GM18502 (cell line): Measurements from ENCODE around the gene RCL1.

Experiments used
- ATAC-seq: cut with Tn5 transposase; IDR thresholded peaks from one replicate; pipeline ENCODE4 v1.9.1; 2021; ENCODE audit warnings: mild to moderate bottlenecking; ENCODE audit not compliant: unreplicated experiment, poor library complexity

Gene RCL1

DNA sequence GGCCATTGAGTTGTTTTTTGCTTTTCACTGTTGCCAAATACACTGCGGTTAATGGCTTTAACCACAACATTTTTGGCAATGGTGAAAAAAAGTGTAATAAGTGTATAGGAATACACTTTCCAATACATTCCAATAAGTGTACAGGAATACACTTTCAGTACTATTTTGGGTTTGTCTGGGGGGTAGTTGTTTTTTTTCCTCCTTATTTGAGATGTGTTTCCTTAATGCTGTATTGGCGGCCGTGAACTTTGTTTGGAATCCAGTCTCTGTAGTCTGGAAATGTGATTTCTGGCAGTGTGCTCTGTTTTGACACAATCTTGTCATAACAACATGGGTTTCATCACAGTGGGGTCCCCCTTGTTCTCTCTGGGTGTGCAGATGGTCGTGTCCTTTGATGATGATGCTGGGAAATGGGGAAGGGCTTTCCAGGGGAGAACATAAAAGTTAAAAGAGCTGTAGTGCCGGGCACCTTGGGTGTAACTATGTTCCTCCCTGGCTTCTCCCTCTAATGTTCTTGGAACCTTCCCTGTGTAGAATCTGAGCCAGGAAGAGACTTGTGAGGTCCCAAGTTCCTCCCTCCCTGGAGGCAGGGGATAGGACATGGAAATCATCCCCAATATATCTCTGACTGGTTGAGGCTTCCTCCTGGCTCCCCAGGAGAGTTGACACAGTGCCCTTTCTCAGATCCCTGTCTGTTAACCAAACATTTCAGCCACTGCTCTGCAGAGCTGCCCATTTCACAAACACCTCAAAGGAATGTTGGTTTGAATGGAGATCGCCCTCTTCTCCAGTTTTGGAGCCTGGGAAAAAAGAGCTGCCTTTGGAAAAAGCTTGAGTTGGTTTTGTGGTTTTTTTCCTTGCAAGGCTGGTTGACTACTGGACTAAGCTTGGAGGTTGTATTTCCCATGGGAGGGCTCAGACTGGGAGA, 44.8 kb downstream of the RCL1 start:
- ATAC-seq, result no peak

DNA sequence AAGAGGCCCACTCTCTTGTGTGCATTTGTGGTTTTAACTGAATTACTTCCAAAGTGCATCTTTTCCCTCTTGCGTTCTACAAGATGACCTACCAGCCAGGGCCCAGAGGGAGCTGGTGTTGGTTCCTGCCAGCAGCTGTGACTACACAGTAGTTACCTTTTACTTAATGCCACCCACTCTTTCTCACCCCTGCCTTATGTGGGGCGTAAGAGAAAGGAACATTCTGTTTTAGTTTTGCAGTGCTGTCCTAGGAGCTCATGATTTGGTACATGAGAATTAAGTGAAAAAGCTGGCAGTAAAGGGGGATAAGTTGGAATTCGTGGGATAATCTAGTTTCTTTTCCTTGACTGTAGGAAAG, 45.4 kb downstream of the RCL1 start:
- ATAC-seq, result no peak

DNA sequence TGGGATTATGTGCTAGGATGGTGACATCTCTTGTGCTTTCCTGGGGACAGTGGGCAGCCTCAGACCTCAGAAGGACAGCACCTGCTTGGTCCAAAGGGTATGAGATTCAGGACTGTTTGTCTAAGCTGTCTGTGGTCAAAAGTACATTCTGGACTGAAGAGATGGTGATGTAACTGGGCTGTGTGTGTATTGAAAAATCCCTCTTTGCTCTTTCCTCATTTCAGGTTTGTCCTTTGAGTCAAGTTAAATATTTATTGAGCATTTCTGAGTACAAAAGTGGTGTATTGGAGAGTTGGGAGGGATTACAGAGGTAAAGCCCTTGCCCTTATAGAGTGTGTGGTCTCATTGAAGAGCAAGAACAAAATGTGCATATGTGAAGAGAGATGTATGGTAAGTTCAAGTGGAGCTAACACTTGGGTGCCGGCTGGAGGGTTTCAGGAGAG, 46.7 kb downstream of the RCL1 start:
- ATAC-seq, result no peak

GRCh38 chr9:4840018-4840417, 47.3 kb downstream of the RCL1 start:
- ATAC-seq, result no peak

GRCh38 chr9:4842213-4842612, 49.5 kb downstream of the RCL1 start:
- ATAC-seq, result no peak

- ATAC-seq, result no peak
Measured at GRCh38 chr9:4842734-4843133, 50.0 kb downstream of the RCL1 start.

DNA sequence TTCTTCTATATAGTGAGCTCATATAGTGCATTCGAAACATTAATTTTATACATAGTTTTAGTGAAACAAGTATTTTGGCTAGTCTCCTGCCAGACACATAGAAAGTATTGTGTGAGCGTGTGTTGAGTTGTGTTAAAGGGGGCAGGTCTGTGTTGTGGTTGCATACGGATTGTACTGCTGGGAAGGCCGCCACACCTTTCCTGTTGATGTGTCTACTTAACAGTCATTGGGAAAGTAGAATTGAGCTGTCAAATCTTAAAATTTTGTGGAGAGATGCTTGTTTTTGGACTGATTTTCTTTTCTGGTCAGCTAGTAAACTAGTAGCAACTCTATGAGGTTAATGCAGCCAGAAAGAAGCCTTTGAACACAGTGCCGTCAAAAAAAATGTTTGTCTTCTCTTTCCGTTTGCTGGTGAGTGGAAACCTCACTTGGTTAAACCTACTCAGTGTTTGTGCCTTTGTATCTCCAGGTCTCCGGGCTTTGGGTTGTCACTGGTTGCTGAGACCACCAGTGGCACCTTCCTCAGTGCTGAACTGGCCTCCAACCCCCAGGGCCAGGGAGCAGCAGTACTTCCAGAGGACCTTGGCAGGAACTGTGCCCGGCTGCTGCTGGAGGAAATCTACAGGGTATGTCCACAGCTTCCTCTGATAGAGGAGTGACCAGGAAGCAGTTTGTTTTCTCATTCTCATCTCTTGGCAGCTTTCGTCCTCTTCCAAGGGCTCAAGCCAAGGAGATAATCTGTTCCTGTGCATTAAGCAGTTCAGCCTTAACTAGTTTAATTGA, 51.5 kb downstream of the RCL1 start:
- ATAC-seq, result no peak

- ATAC-seq, result no peak
Measured at GRCh38 chr9:4849369-4849768, 56.6 kb downstream of the RCL1 start.

GRCh38 chr9:4850603-4851310, 58.0 kb downstream of the RCL1 start:
- no peak for ATAC-seq

DNA sequence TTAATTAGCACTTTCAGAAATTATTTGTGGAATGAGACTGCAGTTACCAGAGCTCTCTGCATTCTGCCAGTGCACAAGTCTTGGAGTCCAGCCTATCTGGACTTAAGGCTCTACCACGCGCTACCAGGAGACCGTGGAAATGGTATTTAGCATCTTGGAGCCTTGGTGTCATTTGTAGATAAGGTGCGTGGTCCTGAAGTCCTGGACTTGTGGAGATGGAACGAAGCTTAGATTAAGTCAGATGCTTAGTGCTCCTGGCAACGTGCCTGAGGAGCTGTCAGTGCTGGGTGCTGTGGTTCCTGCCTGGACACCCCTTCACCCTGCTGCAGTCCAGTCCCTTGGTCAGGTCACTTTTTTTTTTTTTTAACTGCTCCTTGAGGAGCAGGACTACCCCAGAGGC, 59.7 kb downstream of the RCL1 start:
- no peak for ATAC-seq

GRCh38 chr9:4854265-4854590, 61.5 kb downstream of the RCL1 start:
- ATAC-seq, result no peak

DNA sequence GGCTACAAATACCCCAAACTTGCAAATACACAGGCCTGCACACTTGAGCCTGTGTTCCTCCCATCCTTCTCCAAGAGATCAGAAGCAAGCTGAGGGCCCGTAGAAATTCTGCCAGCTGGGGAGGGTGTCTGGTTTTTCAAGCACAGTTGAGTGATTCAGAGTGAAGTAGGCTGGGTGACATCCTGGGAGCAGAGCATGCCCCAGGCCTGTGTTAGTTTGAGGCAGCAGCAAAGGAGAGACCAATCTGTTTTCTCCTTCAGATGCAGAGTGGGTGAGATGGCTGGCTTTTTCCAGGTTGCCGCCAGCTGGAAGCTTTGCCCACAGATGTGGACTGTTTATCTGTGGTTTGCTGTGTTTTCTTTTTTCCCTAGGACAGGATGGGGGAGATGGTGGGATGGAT, 63.1 kb downstream of the RCL1 start:
- ATAC-seq, result no peak

DNA sequence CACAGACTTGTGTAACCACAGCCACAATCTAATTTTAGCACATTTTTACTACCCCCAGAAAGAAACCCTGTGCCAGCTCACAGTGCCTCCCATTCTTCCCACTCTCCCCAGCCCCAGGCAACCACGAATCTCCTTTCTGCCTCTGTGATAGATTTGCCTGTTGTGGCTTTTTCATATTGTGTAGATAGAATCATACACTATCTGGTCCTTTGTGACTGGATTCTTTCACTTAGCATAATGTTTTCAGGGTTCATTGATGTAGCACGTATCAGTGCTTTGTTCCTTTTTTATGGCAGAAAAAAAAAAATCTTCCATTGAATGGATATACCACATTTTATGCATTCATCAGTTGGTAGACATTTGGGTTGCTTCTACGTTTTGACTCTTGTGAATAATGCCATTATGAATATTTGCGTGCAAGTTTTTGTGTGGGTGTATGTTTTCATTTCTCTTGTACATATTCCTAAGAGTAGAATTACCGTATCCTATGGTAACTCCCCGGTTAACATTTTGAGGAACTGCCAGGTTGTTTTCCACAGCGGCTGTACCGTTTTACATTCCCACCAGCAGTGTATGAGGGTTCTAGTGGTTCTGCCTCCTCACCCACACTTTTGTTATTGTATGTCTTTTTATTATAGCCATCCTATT, 64.5 kb downstream of the RCL1 start:
- no peak for ATAC-seq

- no peak for ATAC-seq
Measured at GRCh38 chr9:4859035-4859434, 66.3 kb downstream of the RCL1 start.

GRCh38 chr9:4860383-4860782, 67.6 kb downstream of the RCL1 start:
- no peak for ATAC-seq

DNA sequence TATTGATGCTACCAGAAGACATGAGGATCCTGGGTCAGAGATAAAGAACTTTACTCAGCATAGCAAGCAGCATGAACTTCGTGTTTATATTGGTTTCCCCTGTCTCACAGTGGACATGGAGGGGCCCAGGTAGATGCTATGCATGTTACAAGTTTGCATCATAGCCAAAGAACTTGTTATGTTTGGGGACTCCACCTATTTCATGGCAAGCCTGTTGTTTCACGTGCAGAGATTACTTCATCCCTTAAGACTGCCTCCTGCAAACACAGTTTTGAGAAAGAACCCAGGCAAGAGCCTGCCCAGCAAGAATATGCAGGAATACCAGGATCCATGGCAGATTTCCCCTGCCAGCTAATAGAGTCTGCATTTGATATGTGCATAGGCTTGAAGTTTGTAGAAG, 68.4 kb downstream of the RCL1 start:
- ATAC-seq, result no peak

- ATAC-seq, result no peak
Measured at GRCh38 chr9:4861736-4862451, 69.2 kb downstream of the RCL1 start.

DNA sequence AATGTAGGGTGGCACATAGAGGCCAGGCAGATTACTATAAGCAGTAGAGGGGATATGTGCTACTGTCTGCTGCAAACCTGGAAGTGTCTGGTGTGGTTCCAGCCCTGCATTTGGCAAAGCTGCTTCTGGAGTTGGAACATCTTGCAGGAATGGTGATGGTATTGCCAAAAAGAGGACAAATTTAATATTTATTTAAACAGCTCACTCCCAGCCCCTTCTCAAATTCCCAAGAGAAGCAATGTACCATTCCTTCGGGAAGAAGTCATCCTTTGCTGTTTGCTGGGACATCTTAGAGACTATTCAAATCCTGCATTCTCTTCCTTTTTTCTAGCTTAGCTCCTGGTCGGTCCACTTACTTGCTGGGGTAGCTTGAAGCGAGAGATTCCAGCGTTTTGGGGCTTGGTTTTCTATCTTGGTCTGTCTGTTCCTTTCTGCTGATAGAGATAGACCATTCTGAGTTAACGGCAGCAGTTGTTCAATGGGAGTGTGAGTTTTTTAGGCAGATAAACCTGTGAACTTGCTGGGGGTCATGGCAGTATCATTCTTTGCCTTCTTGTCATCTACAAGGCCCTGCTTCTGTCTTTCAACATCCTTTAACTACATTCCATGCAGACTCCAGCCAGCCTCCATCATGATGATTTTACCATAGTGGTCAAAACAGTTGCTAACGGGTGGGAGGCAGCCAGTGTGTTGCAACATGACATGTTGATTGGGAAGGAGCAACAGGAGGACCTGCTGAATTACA, 69.9 kb downstream of the RCL1 start:
- ATAC-seq, result no peak

- no peak for ATAC-seq
Measured at GRCh38 chr9:4864234-4864661, 71.5 kb downstream of the RCL1 start.
